NCI-H1930 (cell line): Measurements from ENCODE around the gene NKX1-2.
A peak's percentile ranks its signal among the peaks of the same experiment; 100 is the strongest.

Source experiments
- DNase-seq, 2 experiments: peaks; one replicate each; lab custom pipeline; 2025; lab: John Stamatoyannopoulos, UW

Gene NKX1-2

GRCh38 chr10:124415210-124415609 lies 34.6 kb downstream of the NKX1-2 start:
- no peak for DNase-seq

GRCh38 chr10:124414076-124414475 lies 35.8 kb downstream of the NKX1-2 start:
- no peak for DNase-seq

- DNase-seq: no peak
These were observed 40.1 kb downstream of the NKX1-2 start for GRCh38 chr10:124409696-124410095.

GRCh38 chr10:124408357-124408756 lies 41.5 kb downstream of the NKX1-2 start:
- no peak for DNase-seq

GRCh38 chr10:124407456-124407855 lies 42.4 kb downstream of the NKX1-2 start:
- DNase-seq: no peak

GRCh38 chr10:124403548-124403947 lies 46.3 kb downstream of the NKX1-2 start:
- DNase-seq: peak; percentile 39 to 53

GRCh38 chr10:124402273-124402672 lies 47.6 kb downstream of the NKX1-2 start:
- no peak for DNase-seq

GRCh38 chr10:124401633-124402032 lies 48.2 kb downstream of the NKX1-2 start:
- no peak for DNase-seq
